Colonic mucosa (tissue), 4 donors: ENCODE results near the gene TOE1. TPM values are rescaled to one million over a fixed set of nuclear protein-coding genes. Genes with fewer than 3 reads are reported as not detected.

ENCODE experiments used
- DNase-seq: peaks from one replicate; pipeline ENCODE4 v3.0.0-alpha.2; 2020
- H3K27ac ChIP-seq: fragments of 200-600 bp; one replicate; pipeline ENCODE4 v1.8.0; 2021
- H3K27me3 ChIP-seq: fragments of 200-600 bp; one replicate; pipeline ENCODE4 v1.8.0; 2021
- H3K36me3 ChIP-seq: fragments of 200-600 bp; one replicate; pipeline ENCODE4 v1.8.0; 2021
- H3K4me1 ChIP-seq: fragments of 200-600 bp; one replicate; pipeline ENCODE4 v1.8.0; 2021; ENCODE audit warnings: mild to moderate bottlenecking
- H3K4me3 ChIP-seq: fragments of 200-600 bp; one replicate; pipeline ENCODE4 v1.8.0; 2021
- H3K9ac ChIP-seq, 2 donors: one replicate each; pipeline ENCODE4 v1.7.0; 2013; ENCODE audit warnings: control low read depth in 2 of 2, low read depth in 2 of 2, low read length in 2 of 2
- H3K9me3 ChIP-seq: fragments of 200-600 bp; one replicate; pipeline ENCODE4 v1.8.0; 2021
- intact Hi-C: fragments of 100-400 bp; cut with DNase I; formaldehyde crosslinking; loops from one replicate; pipeline ENCODE4 v1.14.1; 2022
- total RNA-seq, 2 donors: library from RNA; stranded (reverse); fragmentation: NEBNext Ultra II Directional in 1 of 2; extraction: Animal tissue kit (Norgen Biotek cat#: 25700) in 1 of 2; gene quantifications; one replicate each; pipeline ENCODE4 v1.2.1, GENCODE V29; 2021
- TF ChIP-seq, protein P1 (sequence below): fragments of 200-600 bp; IDR thresholded peaks from one replicate; pipeline ENCODE4 v1.8.0; 2022; ENCODE audit warnings: antibody characterized with exemption, mild to moderate bottlenecking
- donor health status: healthy.
- donor health status: DM: no; HTN: no; CAD: no.
- donor health status: DM: no; HTN: no; CAD: no.

The TOE1 gene
- total RNA-seq, 2 donors from 2014 or later: 10.1 to 20.5 TPM

DNA sequence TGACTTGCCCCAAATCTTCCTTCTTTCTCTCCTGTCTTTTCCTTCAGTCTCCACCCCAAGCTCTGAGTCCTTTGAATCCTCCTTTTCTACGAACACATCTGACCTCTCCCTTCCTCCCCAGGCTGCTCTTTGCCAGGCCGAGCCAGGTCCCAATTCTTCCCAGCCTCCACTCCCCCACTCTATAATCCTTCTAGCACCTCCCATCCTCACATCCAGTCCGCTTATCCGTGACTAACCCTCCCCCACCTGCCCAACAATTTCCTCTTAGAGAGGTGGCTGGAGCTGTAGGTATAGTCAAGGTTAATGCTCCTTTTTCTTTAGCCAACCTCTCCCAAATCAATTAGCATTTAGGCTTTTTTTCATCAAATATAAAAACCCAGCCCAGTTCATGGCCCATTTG lies 22.8 kb upstream of the TOE1 start:
- no peak overlapping the region for H3K9ac ChIP-seq
- no peaks in the 10 kb centered on the region for H3K36me3 ChIP-seq
- H3K9me3 ChIP-seq: no peaks in the 10 kb centered on the region
- no peaks in the 10 kb centered on the region for H3K27me3 ChIP-seq
- no peak overlapping the region for H3K4me3 ChIP-seq
- no peak overlapping the region for H3K27ac ChIP-seq
- H3K4me1 ChIP-seq: no peaks in the 10 kb centered on the region
- intact Hi-C loops: no loop called here
- TF ChIP-seq, protein P1, sequence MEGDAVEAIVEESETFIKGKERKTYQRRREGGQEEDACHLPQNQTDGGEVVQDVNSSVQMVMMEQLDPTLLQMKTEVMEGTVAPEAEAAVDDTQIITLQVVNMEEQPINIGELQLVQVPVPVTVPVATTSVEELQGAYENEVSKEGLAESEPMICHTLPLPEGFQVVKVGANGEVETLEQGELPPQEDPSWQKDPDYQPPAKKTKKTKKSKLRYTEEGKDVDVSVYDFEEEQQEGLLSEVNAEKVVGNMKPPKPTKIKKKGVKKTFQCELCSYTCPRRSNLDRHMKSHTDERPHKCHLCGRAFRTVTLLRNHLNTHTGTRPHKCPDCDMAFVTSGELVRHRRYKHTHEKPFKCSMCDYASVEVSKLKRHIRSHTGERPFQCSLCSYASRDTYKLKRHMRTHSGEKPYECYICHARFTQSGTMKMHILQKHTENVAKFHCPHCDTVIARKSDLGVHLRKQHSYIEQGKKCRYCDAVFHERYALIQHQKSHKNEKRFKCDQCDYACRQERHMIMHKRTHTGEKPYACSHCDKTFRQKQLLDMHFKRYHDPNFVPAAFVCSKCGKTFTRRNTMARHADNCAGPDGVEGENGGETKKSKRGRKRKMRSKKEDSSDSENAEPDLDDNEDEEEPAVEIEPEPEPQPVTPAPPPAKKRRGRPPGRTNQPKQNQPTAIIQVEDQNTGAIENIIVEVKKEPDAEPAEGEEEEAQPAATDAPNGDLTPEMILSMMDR: no peak
- DNase-seq: no peak

DNA sequence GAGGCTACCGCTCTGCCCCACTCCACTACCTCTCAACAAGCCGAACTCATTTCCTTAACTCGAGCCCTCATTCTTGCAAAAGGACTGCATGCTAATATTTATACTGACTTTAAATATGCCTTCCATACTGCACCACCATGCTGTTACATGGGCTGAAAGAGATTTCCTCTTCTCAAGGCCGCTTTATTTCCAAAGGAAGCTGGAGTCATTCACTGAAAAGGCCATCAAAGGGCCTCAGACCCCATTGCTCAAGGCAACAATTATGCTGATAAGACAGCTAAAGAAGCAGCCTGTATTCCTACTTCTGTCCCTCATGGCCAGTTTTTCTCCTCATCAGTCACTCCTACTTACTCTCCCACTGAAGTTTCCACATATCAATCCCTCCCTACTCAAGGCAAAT lies 20.2 kb upstream of the TOE1 start:
- TF ChIP-seq, protein P1: no peak
- DNase-seq: no peak
- intact Hi-C loops: no loop called here
- H3K4me1 ChIP-seq: no peaks in the 10 kb centered on the region
- no peak overlapping the region for H3K27ac ChIP-seq
- no peak overlapping the region for H3K9ac ChIP-seq
- H3K27me3 ChIP-seq: no peaks in the 10 kb centered on the region
- H3K4me3 ChIP-seq: no peak overlapping the region
- no peaks in the 10 kb centered on the region for H3K36me3 ChIP-seq
- H3K9me3 ChIP-seq: no peaks in the 10 kb centered on the region

DNA sequence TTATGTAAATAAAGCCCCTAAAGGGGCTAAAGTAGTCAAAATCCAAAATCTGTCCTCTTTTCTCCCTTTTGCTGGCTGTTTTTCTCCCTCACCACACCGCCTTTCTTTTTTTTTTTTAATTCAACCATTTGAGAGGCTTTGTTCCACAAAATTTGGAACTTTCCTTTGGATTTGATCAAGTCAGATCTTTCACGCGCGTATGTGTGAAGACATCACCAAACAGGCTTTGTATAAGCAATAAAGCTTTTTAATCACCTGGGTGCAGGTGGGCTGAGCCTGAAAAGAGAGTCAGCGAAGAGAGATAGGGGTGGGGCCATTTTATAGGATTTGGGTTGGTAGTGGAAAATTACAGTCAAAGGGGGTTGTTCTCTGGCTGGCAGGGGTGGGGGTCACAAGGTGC lies 18.5 kb upstream of the TOE1 start:
- no peak for DNase-seq
- Histone ChIP-seq H3K9ac (no peak overlapping the region), H3K36me3 (no peaks in the 10 kb centered on the region), H3K4me1 (no peaks in the 10 kb centered on the region), H3K9me3 (no peaks in the 10 kb centered on the region), H3K27me3 (no peaks in the 10 kb centered on the region), H3K27ac (no peak overlapping the region), H3K4me3 (no peak overlapping the region)
- TF ChIP-seq, protein P1: no peak
- intact Hi-C loops: no loop called here

DNA sequence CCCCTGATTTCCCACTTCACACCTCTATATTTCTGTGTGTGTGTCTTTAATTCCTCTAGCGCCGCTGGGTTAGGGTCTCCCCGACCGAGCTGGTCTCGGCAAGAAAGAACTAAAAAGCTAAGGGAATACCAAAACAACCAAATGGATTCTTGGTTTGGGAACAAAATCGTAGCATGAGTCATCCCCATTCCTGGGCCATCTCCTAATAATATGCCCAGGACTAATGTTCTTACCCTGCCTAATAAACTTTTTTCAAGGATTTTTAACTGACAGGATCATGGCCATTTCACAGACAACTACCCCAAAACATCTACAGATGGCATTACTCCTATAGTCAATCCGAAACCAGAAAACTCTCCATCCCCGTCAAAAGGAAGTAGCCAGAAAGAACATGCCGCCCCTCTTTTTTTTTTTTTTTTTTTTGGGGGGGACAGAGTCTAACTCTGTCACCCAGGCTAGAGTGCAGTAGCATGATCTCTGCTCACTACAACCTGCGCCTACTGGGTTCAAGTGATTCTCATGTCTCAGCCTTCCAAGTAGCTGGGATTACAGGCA lies 17.4 kb upstream of the TOE1 start:
- no peak overlapping the region for H3K4me3 ChIP-seq
- DNase-seq: no peak
- no peaks in the 10 kb centered on the region for H3K36me3 ChIP-seq
- TF ChIP-seq, protein P1: no peak
- intact Hi-C loops: no loop called here
- no peaks in the 10 kb centered on the region for H3K27me3 ChIP-seq
- H3K4me1 ChIP-seq: peaks cover 7% of the 10 kb centered on the region
- no peak overlapping the region for H3K27ac ChIP-seq
- H3K9ac ChIP-seq: no peak overlapping the region
- no peaks in the 10 kb centered on the region for H3K9me3 ChIP-seq

DNA sequence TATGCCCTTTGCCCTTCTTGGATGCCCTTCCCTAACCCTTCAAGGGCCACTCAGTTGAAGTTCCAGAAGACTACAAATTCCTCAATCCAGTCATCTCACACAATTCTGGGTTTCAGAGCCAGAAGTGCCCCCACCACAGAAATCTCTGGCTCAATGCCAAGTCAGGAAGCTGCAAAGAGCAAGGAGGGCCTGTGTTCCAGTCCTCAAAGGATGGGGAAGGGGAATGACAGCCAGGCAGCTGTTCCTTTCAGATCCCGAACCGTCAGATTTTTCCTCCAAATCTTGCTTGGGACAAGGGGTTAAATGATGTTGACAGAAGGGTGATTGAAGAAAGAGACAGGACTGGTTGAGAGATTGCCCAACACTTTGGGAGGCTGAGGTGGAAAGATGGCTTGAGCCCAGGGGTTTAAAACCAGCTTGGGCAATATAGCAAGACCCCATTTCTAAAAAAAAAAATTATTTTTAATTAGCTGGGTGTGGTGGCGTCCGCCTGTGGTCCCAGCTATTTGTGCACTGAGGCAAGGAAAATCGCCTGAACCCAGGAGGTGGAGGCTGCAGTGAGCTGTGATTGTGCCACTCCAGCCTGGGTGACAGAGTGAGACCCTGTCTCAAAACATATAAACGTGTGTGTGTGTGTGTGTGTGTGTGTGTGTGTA lies 14.0 kb upstream of the TOE1 start:
- Histone ChIP-seq H3K9ac (peak overlapping the region in 1 of 2 donors; percentile 77), H3K4me3 (peak overlapping the region; percentile 66), H3K36me3 (no peaks in the 10 kb centered on the region), H3K27ac (no peak overlapping the region), H3K9me3 (no peaks in the 10 kb centered on the region), H3K27me3 (no peaks in the 10 kb centered on the region), H3K4me1 (peaks cover 13% of the 10 kb centered on the region)
- no peak for DNase-seq
- TF ChIP-seq, protein P1: no peak
- intact Hi-C loops: no loop called here
